HG03558 (cell line): Measurements from ENCODE around the gene SPSB1.
"Not testable (repeated sequence)": the region's sequence is repeated elsewhere in the genome, so short reads cannot be mapped to it uniquely, and the experiment has no call there.

Experiments used
- ATAC-seq: cut with Tn5 transposase; IDR thresholded peaks from one replicate; pipeline ENCODE4 v1.9.1; 2021; ENCODE audit warnings: moderate number of reproducible peaks; ENCODE audit not compliant: unreplicated experiment; ENCODE audit errors: extremely low read depth

Gene SPSB1

DNA sequence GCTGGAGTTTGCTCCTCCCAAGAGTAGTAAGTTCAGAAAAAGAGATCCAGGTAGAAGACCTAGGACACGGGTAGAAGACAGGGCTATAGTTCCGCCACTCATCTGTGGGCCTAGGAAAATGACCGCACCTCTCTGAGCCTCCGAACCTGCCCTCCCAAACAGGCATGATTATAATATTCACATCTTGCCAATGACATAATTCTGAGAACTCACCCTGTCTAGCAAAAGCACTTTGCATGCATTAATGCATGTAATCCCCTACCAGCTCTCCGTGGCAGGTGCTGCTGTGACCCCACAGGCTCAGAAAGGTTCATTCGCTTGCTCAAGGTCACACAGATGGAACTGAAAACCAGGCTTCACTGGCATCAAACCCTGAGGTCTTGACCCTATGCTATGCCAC is 88.0 kb downstream of the SPSB1 start:
- no peak for ATAC-seq

DNA sequence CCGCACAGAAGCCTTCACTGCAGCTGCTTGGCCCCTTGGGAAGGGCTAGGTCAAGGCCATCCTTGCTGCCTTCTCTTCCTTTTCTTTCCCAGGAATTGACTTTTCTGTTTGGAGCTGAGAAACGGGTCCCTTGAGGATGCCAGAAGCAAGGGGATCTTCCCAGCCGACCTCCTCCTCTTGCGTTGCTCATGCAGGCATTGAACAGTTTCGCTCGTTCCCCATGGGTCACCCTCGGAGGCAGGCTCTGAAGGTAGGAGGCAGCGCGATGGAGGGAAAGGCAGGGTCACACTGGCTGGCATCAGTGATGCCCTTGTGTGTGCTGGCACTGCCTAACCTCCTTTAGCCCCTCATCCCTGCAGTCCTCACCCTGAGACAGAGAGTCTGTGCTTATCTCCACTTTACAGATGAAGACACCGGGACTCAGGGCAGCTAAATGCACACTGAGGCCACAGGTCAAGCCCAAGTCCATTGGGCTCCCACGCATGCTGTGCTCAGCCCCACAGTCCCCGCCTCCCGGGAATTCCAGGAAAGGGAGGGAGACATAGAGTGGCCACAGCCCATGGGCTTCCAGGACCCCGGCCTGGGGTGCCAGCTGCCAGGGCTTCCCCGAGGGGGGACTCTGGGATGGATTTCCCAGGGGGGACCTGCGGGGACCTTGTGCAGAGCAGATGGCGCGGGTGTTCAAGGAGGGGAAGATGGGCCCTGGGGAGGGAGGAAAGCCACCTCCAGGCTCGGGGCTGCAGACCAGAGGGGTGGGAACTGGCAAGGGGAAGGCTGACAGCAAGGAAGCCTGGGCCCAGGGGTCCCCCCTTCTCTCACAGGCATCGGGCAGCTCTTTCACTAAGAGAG is 90.2 kb downstream of the SPSB1 start:
- no peak for ATAC-seq

- no peak for ATAC-seq
Observed at GRCh38 chr1:9384128-9384527, 91.4 kb downstream of the SPSB1 start.

DNA sequence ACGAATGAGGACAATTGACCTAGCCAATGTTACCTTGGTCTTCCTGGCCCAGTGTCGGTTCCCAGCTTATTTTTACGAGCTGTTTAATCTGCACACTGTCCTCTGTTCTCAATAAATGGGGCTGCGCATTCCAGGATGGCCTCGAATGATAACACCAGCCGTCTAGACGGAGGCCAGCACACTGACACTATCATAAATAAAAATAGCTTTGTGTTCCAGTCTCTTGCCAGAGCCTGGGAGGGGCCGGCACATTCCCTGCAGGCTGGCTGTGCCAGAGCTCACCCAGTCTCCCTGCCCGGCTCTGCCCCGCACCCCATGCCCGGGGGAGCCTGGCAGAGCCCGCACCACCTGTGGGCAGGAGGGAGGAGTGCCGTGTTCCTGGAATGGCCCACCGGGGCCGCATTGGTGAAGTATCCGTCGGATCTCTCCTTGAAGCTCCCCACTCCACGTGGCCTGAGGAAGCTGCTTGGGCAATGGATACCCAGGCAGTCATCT is 92.1 kb downstream of the SPSB1 start:
- no peak for ATAC-seq

DNA sequence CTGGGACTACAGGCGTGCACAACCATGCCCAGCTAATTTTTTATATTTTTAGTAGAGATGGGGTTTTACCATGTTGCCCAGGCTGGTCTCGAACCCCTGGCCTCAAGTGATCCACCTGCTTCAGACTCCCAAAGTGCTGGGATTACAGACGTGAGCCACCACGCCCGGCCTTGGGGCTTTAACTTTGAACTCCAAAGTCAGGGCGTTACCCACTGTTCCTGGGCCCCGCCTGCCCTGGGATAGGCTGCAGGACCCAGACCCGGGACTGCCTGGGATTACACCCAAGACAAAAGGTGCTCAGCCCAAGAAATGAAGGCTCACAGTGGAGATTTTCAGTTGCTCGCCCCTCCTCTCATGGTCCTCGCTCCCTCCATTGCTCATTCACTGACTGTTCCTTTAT is 92.7 kb downstream of the SPSB1 start:
- not testable (repeated sequence) for ATAC-seq

DNA sequence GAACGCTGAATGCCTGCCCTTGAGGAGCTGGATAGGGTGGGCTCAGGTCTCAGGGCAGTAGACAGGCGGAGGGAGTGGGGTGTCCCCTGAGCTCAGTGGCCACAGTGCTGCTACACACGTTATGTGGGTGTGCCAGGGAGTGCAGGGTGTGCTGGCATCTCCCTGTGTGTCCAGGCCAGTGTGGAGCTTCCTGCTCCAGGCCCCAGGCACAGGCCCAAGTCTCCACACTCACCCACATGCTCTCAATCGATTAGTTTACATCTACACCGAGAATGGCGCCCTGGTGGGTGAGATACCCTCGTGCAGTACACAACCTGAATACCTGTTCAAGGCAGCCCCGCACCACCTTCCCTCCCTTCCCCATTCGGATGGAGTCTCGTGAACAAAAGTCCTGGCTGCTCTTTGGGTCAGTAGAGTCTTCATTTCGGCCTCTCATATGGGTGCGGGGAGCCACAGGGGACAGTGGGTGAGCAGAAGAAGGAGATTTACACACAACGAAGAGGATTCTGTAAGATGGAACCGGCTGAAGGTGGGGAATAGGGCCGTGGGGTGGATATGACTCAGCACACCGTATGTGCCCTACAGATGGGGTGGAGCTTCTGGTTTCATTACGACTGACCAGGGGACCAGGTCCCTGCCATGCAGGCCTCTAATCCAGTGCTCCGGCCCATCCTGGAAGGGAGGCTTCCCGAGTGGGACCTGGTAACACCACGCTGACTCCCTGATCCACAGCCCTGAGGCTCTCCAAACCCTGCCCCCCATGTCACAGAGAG is 93.3 kb downstream of the SPSB1 start:
- ATAC-seq: no peak

DNA sequence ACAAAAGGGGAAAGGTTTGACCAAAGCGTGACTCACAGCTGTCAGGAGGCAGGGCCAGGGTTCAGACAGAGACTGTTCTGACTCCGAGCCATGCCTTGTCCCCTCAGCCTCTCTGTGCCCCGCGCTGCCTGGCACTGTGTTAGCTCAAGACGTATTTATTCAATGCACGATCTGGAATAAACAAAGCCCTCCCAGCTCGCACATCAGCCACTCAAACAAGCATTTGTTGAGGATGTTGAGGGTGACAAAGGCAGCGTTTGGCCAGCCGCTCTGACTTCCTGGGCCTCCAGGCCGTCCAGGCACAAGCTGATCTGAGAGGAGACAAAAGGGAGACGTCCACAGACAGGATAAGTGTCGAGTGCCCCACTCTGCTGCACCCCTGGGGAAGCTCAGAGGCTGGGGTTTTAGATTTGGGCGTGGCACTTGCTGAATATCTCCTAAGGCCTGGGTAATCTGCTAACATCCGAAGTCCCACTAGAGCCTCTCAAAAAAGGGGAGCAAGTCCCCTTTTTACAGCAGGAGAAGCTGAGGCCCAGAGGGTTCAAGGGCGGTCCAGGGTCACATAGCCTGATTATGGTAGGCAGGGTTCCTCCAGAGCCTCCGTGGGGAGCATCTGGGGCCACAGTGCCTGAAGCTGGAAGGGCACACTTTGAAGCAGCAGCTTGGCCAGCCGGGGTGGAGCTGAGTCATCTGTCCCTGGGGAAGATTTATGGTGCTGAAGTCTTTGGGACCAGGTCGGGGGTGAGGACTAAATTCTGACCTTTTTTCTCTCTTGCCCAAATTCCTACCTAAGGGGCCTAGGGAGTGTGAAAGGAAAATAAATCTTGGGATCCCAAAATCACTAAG is 95.9 kb downstream of the SPSB1 start:
- ATAC-seq: no peak

DNA sequence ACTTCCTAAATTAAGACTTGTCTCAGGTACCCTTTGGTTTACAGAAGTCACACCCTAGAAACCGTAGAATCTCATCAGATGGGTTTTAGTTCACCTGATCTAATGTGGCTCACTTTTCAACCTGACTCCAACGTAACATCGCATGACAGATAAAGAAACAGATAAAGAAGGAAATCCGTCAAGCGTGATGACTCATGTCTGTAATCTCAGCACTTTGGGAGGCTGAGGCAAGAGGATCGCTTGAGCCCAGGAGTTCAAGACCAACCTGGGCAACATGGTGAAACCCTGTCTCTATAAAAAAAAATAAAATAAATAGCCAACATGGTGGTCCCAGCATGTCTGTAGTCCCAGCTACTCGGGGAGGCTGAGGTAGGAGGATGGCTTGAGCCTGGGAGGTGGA is 97.3 kb downstream of the SPSB1 start:
- no peak for ATAC-seq

DNA sequence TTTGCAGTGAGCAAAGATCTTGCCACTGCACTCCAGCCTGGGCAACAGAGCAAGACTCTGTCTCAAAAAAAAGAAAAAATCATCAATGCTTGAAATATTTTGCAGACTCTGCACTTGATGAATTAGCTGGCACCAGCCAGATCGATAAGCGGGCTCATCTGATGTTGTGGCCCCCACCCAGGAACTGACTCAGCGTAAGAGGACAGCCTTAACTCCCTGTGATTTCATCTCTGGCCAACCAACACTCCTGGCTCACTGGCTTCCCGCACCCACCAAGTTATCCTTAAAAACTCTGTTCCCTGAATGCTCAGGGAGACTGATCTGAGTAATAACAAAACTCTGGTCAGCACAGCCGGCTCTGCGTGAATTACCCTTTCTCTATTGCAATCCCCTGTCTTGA is 98.9 kb downstream of the SPSB1 start:
- ATAC-seq: no peak

GRCh38 chr1:9394010-9394409 is 101.3 kb downstream of the SPSB1 start:
- no peak for ATAC-seq

DNA sequence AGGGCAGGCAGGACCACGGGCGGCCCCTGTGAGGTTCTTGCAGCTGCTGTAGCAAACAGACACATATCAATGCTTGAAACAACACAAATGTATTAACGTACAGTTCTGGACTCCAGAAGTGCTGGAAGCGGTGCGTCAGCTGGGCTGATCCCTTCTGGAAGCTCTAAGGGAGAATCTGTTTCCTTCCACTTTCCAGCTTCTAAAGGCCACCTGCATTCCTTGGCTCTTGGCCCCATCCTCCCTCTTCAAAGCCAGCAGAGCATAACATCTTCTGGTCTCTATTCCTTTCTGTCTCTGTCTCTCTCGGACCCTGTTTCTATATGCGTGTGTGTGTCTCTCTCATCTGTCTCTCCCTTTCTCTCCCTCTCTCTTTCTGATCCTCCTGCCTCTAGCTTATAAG is 102.3 kb downstream of the SPSB1 start:
- no peak for ATAC-seq

DNA sequence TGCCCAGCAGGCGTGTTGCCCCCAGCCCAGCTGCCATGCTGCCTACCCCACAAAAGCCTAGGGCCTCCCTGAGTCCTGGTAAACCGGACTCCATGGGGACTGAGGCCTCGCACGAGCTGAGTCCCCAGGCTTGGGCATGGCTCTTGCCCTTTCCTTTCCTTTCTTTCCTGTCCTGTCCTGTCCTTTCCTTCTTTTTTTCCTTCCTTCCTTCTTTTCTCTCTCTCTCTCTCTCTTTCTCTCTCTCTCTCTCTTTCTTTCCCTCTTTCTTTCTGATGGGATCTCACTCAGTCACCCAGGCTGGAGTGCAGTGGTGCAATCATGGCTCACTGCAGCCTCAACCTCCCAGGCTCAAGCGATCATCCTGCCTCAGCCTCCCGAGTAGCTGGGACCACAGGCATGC is 104.4 kb downstream of the SPSB1 start:
- no peak for ATAC-seq

DNA sequence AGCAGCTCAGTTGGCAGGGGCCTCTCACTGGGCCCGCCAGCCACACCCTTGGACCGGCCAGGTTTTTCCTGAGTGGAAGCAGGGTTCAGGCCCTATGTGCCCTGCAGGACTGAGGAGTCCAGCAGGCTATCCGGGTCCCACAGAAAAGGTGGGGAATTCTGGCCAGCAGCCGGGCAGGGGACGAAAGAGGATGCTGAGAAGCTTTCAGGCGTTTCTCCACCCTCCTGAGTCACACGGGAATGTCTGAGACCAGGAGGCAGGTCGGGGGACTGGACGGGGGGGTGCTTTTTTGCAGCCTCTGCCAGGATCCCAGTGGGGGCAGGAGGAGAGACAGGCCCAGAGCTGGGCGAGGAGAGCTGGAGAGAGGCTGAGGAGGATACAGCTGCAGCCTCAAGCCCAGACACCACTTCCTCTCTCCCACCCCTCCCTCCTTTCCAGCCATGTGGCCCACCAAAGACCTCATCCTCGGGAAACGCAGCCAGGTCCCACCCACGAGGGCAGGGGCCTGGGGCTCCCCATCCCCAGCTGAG is 105.4 kb downstream of the SPSB1 start:
- no peak for ATAC-seq

- no peak for ATAC-seq
Observed at GRCh38 chr1:9399510-9400424, 107.1 kb downstream of the SPSB1 start.

DNA sequence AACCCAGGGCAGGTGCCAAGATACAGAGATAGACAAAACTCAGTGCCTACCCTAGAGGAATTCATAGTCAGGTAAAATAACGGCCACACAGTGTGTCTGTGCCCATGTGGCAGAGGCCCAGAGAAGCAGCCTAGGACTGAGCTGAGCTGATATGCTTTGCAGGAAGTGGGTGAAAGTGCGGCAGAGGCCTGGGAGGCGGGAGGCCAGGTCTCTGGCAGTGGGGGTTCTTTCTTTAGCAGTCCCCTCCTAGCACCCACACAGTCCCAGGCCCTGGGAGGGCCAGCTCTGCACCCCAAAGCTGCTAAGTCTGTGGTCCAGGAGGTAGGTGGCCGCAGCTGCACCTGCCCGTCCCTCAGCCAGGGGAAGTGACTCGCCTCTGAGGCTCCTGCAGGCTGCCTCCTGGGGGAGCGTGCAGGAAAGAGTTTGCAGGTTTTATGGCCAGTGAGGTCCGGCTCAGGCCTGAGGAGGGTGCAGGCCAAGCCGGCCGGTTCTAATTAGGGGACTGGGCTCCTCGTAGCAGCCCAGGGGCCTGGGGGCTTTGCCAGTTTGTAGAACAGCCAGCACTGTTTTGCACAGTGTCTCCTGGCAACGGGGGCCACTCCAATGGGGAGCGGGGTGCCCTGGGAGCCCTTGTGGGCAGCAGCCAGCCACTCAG is 107.9 kb downstream of the SPSB1 start:
- no peak for ATAC-seq

DNA sequence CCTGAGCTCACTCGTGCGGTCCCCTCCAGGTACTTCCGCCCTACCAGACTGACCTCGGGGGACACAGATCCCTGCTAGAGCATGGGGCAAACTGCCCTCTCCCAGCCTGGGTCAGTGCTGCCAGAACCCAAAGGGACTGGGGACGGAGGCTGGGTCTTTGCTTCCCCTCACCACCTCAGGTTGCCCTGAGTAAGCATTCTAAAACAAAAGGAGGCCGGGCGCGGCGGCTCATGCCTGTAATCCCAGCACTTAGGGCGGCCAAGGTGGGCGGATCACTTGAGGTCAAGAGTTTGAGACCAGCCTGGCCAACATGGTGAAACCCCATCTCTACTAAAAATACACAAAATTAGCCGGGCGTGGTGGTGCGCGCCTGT is 108.4 kb downstream of the SPSB1 start:
- ATAC-seq: no peak

- ATAC-seq: no peak
Observed at GRCh38 chr1:9402256-9402616, 109.5 kb downstream of the SPSB1 start.

DNA sequence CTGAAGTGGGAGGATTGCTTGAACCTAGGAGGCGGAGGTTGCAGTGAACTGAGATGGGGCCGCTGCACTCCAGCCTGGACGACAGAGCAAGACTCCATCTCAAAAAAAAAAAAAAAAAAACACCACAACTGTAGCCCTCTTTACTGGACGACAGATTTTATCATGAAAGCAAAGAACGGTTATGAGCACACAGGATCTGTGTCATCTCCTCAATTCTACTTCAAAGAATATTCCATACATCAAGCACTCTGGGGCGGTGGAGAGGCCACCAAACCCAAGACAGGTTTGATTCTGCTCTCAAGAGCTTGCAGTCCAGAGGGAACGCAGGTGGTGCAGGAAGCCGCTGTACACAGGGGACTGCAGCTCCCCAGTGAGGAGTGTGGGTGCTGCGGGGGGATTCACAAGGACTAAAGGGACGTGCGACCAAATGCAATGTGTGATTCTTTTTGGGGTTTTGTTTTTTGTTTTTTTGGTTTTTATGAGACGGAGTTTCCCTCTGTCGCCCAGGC is 110.1 kb downstream of the SPSB1 start:
- no peak for ATAC-seq
